HL-60 (cell line): ENCODE data around the gene EHF.

Experiments used
- DNase-seq, 2 experiments: peaks; one replicate each; pipeline ENCODE4 v3.0.0-alpha.2; 2010 to 2020; ENCODE audit warnings: low read depth in 1 of 2, low spot score in 1 of 2
- H3K27ac ChIP-seq: fragments of 250-450 bp; sonication (Bioruptor Pico); replicated peaks from 2 replicates; pipeline ENCODE4 v1.5.1; 2020; ENCODE audit warnings: mild to moderate bottlenecking, moderate library complexity
- H3K27me3 ChIP-seq: fragments of 250-450 bp; sonication (Bioruptor Pico); 2 replicates; pipeline ENCODE4 v1.5.1; 2021; ENCODE audit warnings: mild to moderate bottlenecking, moderate library complexity; ENCODE audit not compliant: insufficient read depth, poor library complexity, severe bottlenecking
- H3K4me3 ChIP-seq: replicated peaks from 2 replicates; pipeline ENCODE4 v1.5.1; 2011; ENCODE audit warnings: mild to moderate bottlenecking, control low read depth, low read length; ENCODE audit not compliant: insufficient read depth
- CTCF ChIP-seq: IDR thresholded peaks from one replicate; pipeline ENCODE4 v1.5.1; 2011; ENCODE audit warnings: low read length, control low read depth, inconsistent platforms; ENCODE audit not compliant: insufficient read depth
- GABPA ChIP-seq: IDR thresholded peaks from 2 replicates; pipeline ENCODE4 v1.6.1; 2012; ENCODE audit warnings: low read depth
- POLR2AphosphoS5 ChIP-seq: IDR thresholded peaks from 2 replicates; pipeline ENCODE4 v1.6.1; 2012; ENCODE audit warnings: low read depth
- REST ChIP-seq: IDR thresholded peaks from 2 replicates; pipeline ENCODE4 v1.6.1; 2012; ENCODE audit warnings: low read depth; ENCODE audit not compliant: insufficient replicate concordance
- SPI1 ChIP-seq: IDR thresholded peaks from 2 replicates; pipeline ENCODE4 v1.6.1; 2012; ENCODE audit warnings: low read depth, mild to moderate bottlenecking, borderline replicate concordance

Gene EHF

GRCh38 chr11:34658071-34659015 is 37.5 kb downstream of the EHF start:
- H3K4me3 ChIP-seq = no peak overlapping the region
- TF ChIP-seq SPI1 (no peak), GABPA (no peak), POLR2AphosphoS5 (no peak), CTCF (no peak), REST (no peak)
- H3K27me3 ChIP-seq = no peaks in the 10 kb centered on the region
- no peak for DNase-seq
- H3K27ac ChIP-seq = no peak overlapping the region

- H3K4me3 ChIP-seq = no peak overlapping the region
- DNase-seq = no peak
- no peaks in the 10 kb centered on the region for H3K27me3 ChIP-seq
- no peak overlapping the region for H3K27ac ChIP-seq
- no peak for TF ChIP-seq REST
- no peak for TF ChIP-seq POLR2AphosphoS5
- TF ChIP-seq GABPA = no peak
- no peak for TF ChIP-seq SPI1
- no peak for TF ChIP-seq CTCF
Observed at GRCh38 chr11:34659096-34659733, 38.3 kb downstream of the EHF start.

GRCh38 chr11:34665077-34665835 is 44.4 kb downstream of the EHF start:
- no peaks in the 10 kb centered on the region for H3K27me3 ChIP-seq
- no peak overlapping the region for H3K27ac ChIP-seq
- no peak for DNase-seq
- TF ChIP-seq POLR2AphosphoS5 (no peak), CTCF (no peak), REST (no peak), GABPA (no peak), SPI1 (no peak)
- no peak overlapping the region for H3K4me3 ChIP-seq
